HEK293 (cell line): ENCODE results near the gene ZNF644.

ENCODE experiments used
- CTCF ChIA-PET: fragments of 350-600 bp; formaldehyde crosslinking; extraction: SDS; loops from one replicate; lab custom pipeline; 2021; ENCODE audit warnings: antibody characterized with exemption; lab: Yijun Ruan, JAX
- POLR2A ChIA-PET: fragments of 300-600 bp; formaldehyde crosslinking; extraction: SDS; loops from one replicate; lab custom pipeline; 2020; ENCODE audit warnings: antibody characterized with exemption, inconsistent platforms; lab: Yijun Ruan, JAX
- H3K27ac ChIP-seq: fragments of 200-500 bp; sonication (Bioruptor generic); 2 replicates; pipeline ENCODE4 v1.5.1; 2014; ENCODE audit warnings: low read depth, low read length, control low read depth, inconsistent platforms; ENCODE audit errors: extremely low read depth
- H3K36me3 ChIP-seq, 2 experiments: fragments of 200-500 bp in 1 of 2; sonication (Bioruptor generic) in 1 of 2; 1 replicate in 1 of 2; 2 replicates in 1 of 2; pipeline ENCODE4 v1.5.1; 2014 to 2017; ENCODE audit warnings: inconsistent platforms in 2 of 2, low read length in 2 of 2; ENCODE audit not compliant: control insufficient read depth in 2 of 2, insufficient read depth in 1 of 2
- H3K4me1 ChIP-seq: fragments of 200-500 bp; sonication (Bioruptor generic); 2 replicates; pipeline ENCODE4 v1.5.1; 2014; ENCODE audit warnings: mild to moderate bottlenecking, low read length, inconsistent platforms; ENCODE audit not compliant: control insufficient read depth, insufficient read depth
- H3K4me3 ChIP-seq: 2 replicates; pipeline ENCODE4 v1.5.1; 2011; ENCODE audit warnings: low read depth, mild to moderate bottlenecking, control low read depth, low read length, moderate library complexity
- H3K9me3 ChIP-seq: fragments of 200-500 bp; sonication (Bioruptor generic); 2 replicates; pipeline ENCODE4 v1.5.1; 2014; ENCODE audit warnings: low read depth, low read length, inconsistent platforms; ENCODE audit not compliant: control insufficient read depth, insufficient read depth
- GFI1B ChIP-seq: fragments of 450-650 bp; formaldehyde crosslinking; IDR thresholded peaks from 2 replicates; pipeline ENCODE4 v1.5.1; 2016; ENCODE audit warnings: missing biosample characterization, missing genetic modification characterization
- GLI2 ChIP-seq: fragments of 450-650 bp; formaldehyde crosslinking; IDR thresholded peaks from 2 replicates; pipeline ENCODE4; 2017; ENCODE audit warnings: missing biosample characterization, missing genetic modification characterization, low read depth, borderline replicate concordance
- GLIS2 ChIP-seq: fragments of 450-650 bp; formaldehyde crosslinking; IDR thresholded peaks from 2 replicates; pipeline ENCODE4 v1.5.1; 2016; ENCODE audit warnings: missing biosample characterization, missing genetic modification characterization
- HOXD13 ChIP-seq: sonication (generic); formaldehyde crosslinking; IDR thresholded peaks from 2 replicates; pipeline ENCODE4 v1.8.0; 2022; ENCODE audit warnings: missing genetic modification reagents, borderline replicate concordance
- IKZF3 ChIP-seq: fragments of 450-650 bp; IDR thresholded peaks from 2 replicates; pipeline ENCODE4 v1.5.0; 2018; ENCODE audit warnings: missing biosample characterization, mild to moderate bottlenecking, missing genetic modification characterization, moderate library complexity
- KLF9 ChIP-seq: fragments of 450-650 bp; formaldehyde crosslinking; IDR thresholded peaks from 2 replicates; pipeline ENCODE4 v1.5.1; 2016; ENCODE audit warnings: missing biosample characterization, missing genetic modification characterization, low read depth
- OVOL3 ChIP-seq: fragments of 450-650 bp; formaldehyde crosslinking; IDR thresholded peaks from 2 replicates; pipeline ENCODE4 v1.5.1; 2016; ENCODE audit warnings: missing biosample characterization, missing genetic modification characterization
- PBX3 ChIP-seq: sonication (generic); formaldehyde crosslinking; IDR thresholded peaks from 2 replicates; pipeline ENCODE4 v1.8.1; 2022; ENCODE audit warnings: mild to moderate bottlenecking, moderate library complexity, missing genetic modification reagents
- PRDM6 ChIP-seq: fragments of 450-650 bp; formaldehyde crosslinking; IDR thresholded peaks from 2 replicates; pipeline ENCODE4 v1.5.1; 2017; ENCODE audit warnings: missing biosample characterization, missing genetic modification characterization
- RBAK ChIP-seq: fragments of 450-650 bp; formaldehyde crosslinking; IDR thresholded peaks from 2 replicates; pipeline ENCODE4 v1.5.1; 2016; ENCODE audit warnings: missing biosample characterization, missing genetic modification characterization
- SP2 ChIP-seq: fragments of 450-650 bp; formaldehyde crosslinking; IDR thresholded peaks from 2 replicates; pipeline ENCODE4 v1.5.1; 2016; ENCODE audit warnings: missing biosample characterization, missing genetic modification characterization
- SP3 ChIP-seq: fragments of 450-650 bp; formaldehyde crosslinking; IDR thresholded peaks from 2 replicates; pipeline ENCODE4 v1.5.1; 2016; ENCODE audit warnings: missing biosample characterization, missing genetic modification characterization
- SP7 ChIP-seq: fragments of 450-650 bp; formaldehyde crosslinking; IDR thresholded peaks from 2 replicates; pipeline ENCODE4 v1.5.1; 2016; ENCODE audit warnings: missing biosample characterization, missing genetic modification characterization
- ZBTB10 ChIP-seq: fragments of 450-650 bp; formaldehyde crosslinking; IDR thresholded peaks from 2 replicates; pipeline ENCODE4 v1.5.1; 2016; ENCODE audit warnings: missing biosample characterization, missing genetic modification characterization
- ZBTB8A ChIP-seq: fragments of 450-650 bp; formaldehyde crosslinking; IDR thresholded peaks from 2 replicates; pipeline ENCODE4 v1.5.1; 2016; ENCODE audit warnings: missing biosample characterization, missing genetic modification characterization
- ZIC2 ChIP-seq: fragments of 450-650 bp; formaldehyde crosslinking; IDR thresholded peaks from 2 replicates; pipeline ENCODE4 v1.5.1; 2016; ENCODE audit warnings: missing biosample characterization, missing genetic modification characterization
- ZNF121 ChIP-seq: fragments of 450-650 bp; formaldehyde crosslinking; IDR thresholded peaks from 2 replicates; pipeline ENCODE4 v1.5.1; 2016; ENCODE audit warnings: missing biosample characterization, missing genetic modification characterization
- ZNF23 ChIP-seq: fragments of 450-650 bp; formaldehyde crosslinking; IDR thresholded peaks from 2 replicates; pipeline ENCODE4 v1.5.1; 2016; ENCODE audit warnings: missing biosample characterization, missing genetic modification characterization, borderline replicate concordance
- ZNF335 ChIP-seq: fragments of 450-650 bp; formaldehyde crosslinking; conservative IDR thresholded peaks from 2 replicates; pipeline ENCODE4 v1.5.1; 2016; ENCODE audit warnings: missing biosample characterization, missing genetic modification characterization
- ZNF341 ChIP-seq: fragments of 450-650 bp; formaldehyde crosslinking; IDR thresholded peaks from 2 replicates; pipeline ENCODE4; 2016; ENCODE audit warnings: low read depth, missing biosample characterization, missing genetic modification characterization
- ZNF354C ChIP-seq: fragments of 450-650 bp; formaldehyde crosslinking; IDR thresholded peaks from 2 replicates; pipeline ENCODE4 v1.5.1; 2016; ENCODE audit warnings: missing biosample characterization, missing genetic modification characterization, low read depth, borderline replicate concordance
- ZNF404 ChIP-seq: fragments of 450-650 bp; formaldehyde crosslinking; IDR thresholded peaks from 2 replicates; pipeline ENCODE4 v1.5.1; 2017; ENCODE audit warnings: missing biosample characterization, missing genetic modification characterization
- ZNF426 ChIP-seq: fragments of 450-650 bp; formaldehyde crosslinking; IDR thresholded peaks from 2 replicates; pipeline ENCODE4 v1.5.1; 2017; ENCODE audit warnings: missing biosample characterization, missing genetic modification characterization, mild to moderate bottlenecking, inconsistent platforms, moderate library complexity
- ZNF514 ChIP-seq: fragments of 450-650 bp; formaldehyde crosslinking; IDR thresholded peaks from 2 replicates; pipeline ENCODE4 v1.5.1; 2016; ENCODE audit warnings: missing biosample characterization, missing genetic modification characterization
- ZNF571 ChIP-seq: fragments of 450-650 bp; formaldehyde crosslinking; IDR thresholded peaks from 2 replicates; pipeline ENCODE4 v1.5.0; 2017; ENCODE audit warnings: missing biosample characterization, missing genetic modification characterization
- ZNF629 ChIP-seq: fragments of 450-650 bp; formaldehyde crosslinking; IDR thresholded peaks from 2 replicates; pipeline ENCODE4 v1.5.1; 2017; ENCODE audit warnings: missing biosample characterization, missing genetic modification characterization
- ZNF707 ChIP-seq: fragments of 450-650 bp; formaldehyde crosslinking; IDR thresholded peaks from 2 replicates; pipeline ENCODE4 v1.5.1; 2016; ENCODE audit warnings: missing biosample characterization, missing genetic modification characterization
- ZNF777 ChIP-seq: fragments of 450-650 bp; formaldehyde crosslinking; IDR thresholded peaks from 2 replicates; pipeline ENCODE4 v1.5.1; 2017; ENCODE audit warnings: missing biosample characterization, missing genetic modification characterization, borderline replicate concordance
- ZNF792 ChIP-seq: fragments of 450-650 bp; formaldehyde crosslinking; IDR thresholded peaks from 2 replicates; pipeline ENCODE4 v1.5.1; 2016; ENCODE audit warnings: missing biosample characterization, missing genetic modification characterization

ZNF644 gene

GRCh38 chr1:91026777-91027176, 4.9 kb upstream of the ZNF644 start:
- Histone ChIP-seq H3K36me3 (no peaks in the 10 kb centered on the region), H3K27ac (no peak overlapping the region), H3K4me3 (no peak overlapping the region), H3K9me3 (no peaks in the 10 kb centered on the region), H3K4me1 (no peaks in the 10 kb centered on the region)
- POLR2A ChIA-PET: no interaction called here
- CTCF ChIA-PET: interaction anchor here (0.5 to 0.6 kb wide), 4 partner anchors 916 to 1784 kb away, joined by 3 to 5 read pairs (median 3); no protein-coding TSS in a partner anchor
- TF ChIP-seq ZNF792 (tag by site-specific recombination) (no peak), ZNF514 (tag by site-specific recombination) (no peak), ZNF341 (no peak), ZBTB8A (tag by site-specific recombination) (no peak), GFI1B (tag by site-specific recombination) (no peak), PRDM6 (tag by site-specific recombination) (no peak), ZNF121 (no peak)

- H3K9me3 ChIP-seq: no peaks in the 10 kb centered on the region
- no peaks in the 10 kb centered on the region for H3K36me3 ChIP-seq
- H3K4me1 ChIP-seq: no peaks in the 10 kb centered on the region
- H3K4me3 ChIP-seq: no peak overlapping the region
- H3K27ac ChIP-seq: no peak overlapping the region
- CTCF ChIA-PET: interaction anchor here (0.5 to 0.6 kb wide), 3 partner anchors 16 to 1136 kb away, joined by 3 read pairs; no protein-coding TSS in a partner anchor
- POLR2A ChIA-PET: no interaction called here
- TF ChIP-seq ZNF23 (tag by site-specific recombination) (no peak), GLIS2 (tag by site-specific recombination) (no peak), ZNF629 (tag by site-specific recombination) (no peak), SP2 (tag by site-specific recombination) (no peak), ZNF777 (tag by site-specific recombination) (no peak), KLF9 (tag by site-specific recombination) (no peak), IKZF3 (tag by site-specific recombination) (no peak), GLI2 (tag by site-specific recombination) (no peak), HOXD13 (CRISPR knock-in tag) (no peak), SP7 (no peak), PBX3 (CRISPR knock-in tag) (no peak)
These were observed 4.5 kb upstream of the ZNF644 start for GRCh38 chr1:91026320-91026719.

- ChIA-PET POLR2A (no interaction called here), CTCF (interaction anchor here (0.7 kb wide), 1 partner anchor 27 kb away, joined by 3 read pairs; no protein-coding TSS in a partner anchor)
- no peaks in the 10 kb centered on the region for H3K9me3 ChIP-seq
- peaks cover 0 to 12% of the 10 kb centered on the region in 2 experiments; a peak in 1 of 3 replicates for H3K36me3 ChIP-seq
- no peaks in the 10 kb centered on the region for H3K4me1 ChIP-seq
- no peak overlapping the region for H3K27ac ChIP-seq
- H3K4me3 ChIP-seq: no peak overlapping the region
- TF ChIP-seq ZNF121 (no peak), OVOL3 (tag by site-specific recombination) (no peak), SP3 (tag by site-specific recombination) (no peak), GFI1B (tag by site-specific recombination) (no peak), ZBTB10 (no peak), ZNF354C (tag by site-specific recombination) (no peak), ZIC2 (tag by site-specific recombination) (no peak), ZNF335 (tag by site-specific recombination) (no peak), ZNF707 (tag by site-specific recombination) (no peak), ZNF426 (tag by site-specific recombination) (no peak), ZNF571 (no peak), RBAK (tag by site-specific recombination) (no peak), ZNF404 (tag by site-specific recombination) (no peak)
These were observed 2.8 kb upstream of the ZNF644 start for GRCh38 chr1:91024481-91025119.
